ENCODE data around the gene C1QL1.

Gene C1QL1

DNA sequence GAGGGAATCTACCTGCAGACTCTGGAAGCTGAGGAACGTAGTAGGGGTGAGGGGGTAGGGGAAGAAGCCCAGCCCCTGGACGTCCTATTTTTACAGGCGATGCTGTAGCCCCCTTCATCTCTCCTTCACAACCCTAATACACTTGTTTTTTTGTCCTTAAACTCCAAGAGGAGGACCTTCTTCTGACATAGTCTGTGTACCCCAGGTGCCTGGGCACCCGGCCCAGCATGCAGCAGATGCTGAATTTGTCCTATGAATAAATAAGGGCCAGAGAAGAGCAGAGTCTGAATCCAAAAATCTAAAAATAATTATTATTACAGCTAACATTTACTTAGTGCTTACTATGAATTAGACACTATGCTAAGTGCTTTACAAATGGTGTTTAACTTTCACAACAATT lies 25.6 kb downstream of the C1QL1 start:
- in situ Hi-C loops (cut with HindIII; ENCODE audit: low sequenced_read_pairs), result no loop called here
- no peak overlapping the region for H3K4me3 ChIP-seq (ENCODE audit: low read depth, low read length)
- TF ChIP-seq, protein P1, sequence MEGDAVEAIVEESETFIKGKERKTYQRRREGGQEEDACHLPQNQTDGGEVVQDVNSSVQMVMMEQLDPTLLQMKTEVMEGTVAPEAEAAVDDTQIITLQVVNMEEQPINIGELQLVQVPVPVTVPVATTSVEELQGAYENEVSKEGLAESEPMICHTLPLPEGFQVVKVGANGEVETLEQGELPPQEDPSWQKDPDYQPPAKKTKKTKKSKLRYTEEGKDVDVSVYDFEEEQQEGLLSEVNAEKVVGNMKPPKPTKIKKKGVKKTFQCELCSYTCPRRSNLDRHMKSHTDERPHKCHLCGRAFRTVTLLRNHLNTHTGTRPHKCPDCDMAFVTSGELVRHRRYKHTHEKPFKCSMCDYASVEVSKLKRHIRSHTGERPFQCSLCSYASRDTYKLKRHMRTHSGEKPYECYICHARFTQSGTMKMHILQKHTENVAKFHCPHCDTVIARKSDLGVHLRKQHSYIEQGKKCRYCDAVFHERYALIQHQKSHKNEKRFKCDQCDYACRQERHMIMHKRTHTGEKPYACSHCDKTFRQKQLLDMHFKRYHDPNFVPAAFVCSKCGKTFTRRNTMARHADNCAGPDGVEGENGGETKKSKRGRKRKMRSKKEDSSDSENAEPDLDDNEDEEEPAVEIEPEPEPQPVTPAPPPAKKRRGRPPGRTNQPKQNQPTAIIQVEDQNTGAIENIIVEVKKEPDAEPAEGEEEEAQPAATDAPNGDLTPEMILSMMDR (IDR thresholded peaks at IDR 0.05; ENCODE audit: low read depth, low read length, missing control alignments), result no peak
- DNase-seq (ENCODE audit: low read depth), result no peak

GRCh38 chr17:44941712-44942331 lies 26.3 kb downstream of the C1QL1 start:
- DNase-seq (ENCODE audit: low read depth), result no peak
- TF ChIP-seq, protein P1 (IDR thresholded peaks at IDR 0.05; ENCODE audit: low read depth, low read length, missing control alignments), result no peak
- in situ Hi-C loops (cut with HindIII; ENCODE audit: low sequenced_read_pairs), result no loop called here
- H3K4me3 ChIP-seq (ENCODE audit: low read depth, low read length), result no peak overlapping the region

- no peak for DNase-seq (ENCODE audit: low read depth)
- peak overlapping the region; percentile 7 for H3K4me3 ChIP-seq (ENCODE audit: low read depth, low read length)
- in situ Hi-C loops (cut with HindIII; ENCODE audit: low sequenced_read_pairs), result no loop called here
- TF ChIP-seq, protein P1 (IDR thresholded peaks at IDR 0.05; ENCODE audit: low read depth, low read length, missing control alignments), result no peak
These were observed 27.3 kb downstream of the C1QL1 start for GRCh38 chr17:44940768-44941167.

DNA sequence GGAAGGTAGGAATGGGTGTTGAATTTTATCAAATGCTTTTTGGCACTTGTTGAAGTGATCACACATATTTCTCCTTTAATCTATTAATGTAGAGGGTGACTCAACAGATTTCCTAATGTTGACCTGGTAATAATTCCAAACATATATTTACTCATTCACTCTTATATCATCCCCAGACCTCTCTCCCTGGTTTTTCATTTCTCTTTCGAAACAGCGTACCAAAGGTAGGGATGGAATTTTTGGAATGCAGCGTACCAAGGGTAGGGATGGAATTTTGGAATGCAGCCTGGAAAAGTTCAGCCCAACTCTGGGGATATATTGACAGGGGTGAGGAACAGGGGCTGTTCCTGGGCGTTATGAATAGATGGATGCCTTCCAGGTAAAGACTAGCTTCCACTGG lies 27.8 kb downstream of the C1QL1 start:
- peak; percentile 43 for DNase-seq (ENCODE audit: low read depth)
- in situ Hi-C loops (cut with HindIII; ENCODE audit: low sequenced_read_pairs), result no loop called here
- peak overlapping the region; percentile 7 for H3K4me3 ChIP-seq (ENCODE audit: low read depth, low read length)
- TF ChIP-seq, protein P1 (IDR thresholded peaks at IDR 0.05; ENCODE audit: low read depth, low read length, missing control alignments), result no peak

DNA sequence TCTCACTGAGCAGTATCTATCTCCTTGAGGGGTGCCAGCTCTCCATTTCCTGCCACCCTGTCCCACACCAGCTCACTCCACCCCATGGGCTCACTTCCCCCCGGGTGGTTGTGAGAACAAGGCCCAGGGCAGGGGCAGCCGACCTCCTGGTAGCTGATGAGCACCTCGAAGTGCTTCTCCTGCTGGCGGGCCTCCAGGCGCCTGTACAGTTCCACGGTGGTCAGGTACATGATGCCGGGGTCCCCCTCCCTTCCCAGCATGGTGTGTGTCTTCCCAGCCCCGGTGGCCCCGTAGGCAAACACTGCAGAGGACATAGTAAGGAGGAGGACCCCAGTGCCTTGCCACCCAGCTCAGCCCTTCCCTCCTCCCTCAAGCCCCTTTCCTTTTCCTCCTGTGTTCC lies 33.0 kb downstream of the C1QL1 start:
- DNase-seq (ENCODE audit: low read depth), result no peak
- TF ChIP-seq, protein P1 (IDR thresholded peaks at IDR 0.05; ENCODE audit: low read depth, low read length, missing control alignments), result no peak
- in situ Hi-C loops (cut with HindIII; ENCODE audit: low sequenced_read_pairs), result no loop called here
- no peak overlapping the region for H3K4me3 ChIP-seq (ENCODE audit: low read depth, low read length)

- TF ChIP-seq, protein P1 (IDR thresholded peaks at IDR 0.05; ENCODE audit: low read depth, low read length, missing control alignments), result no peak
- in situ Hi-C loops (cut with HindIII; ENCODE audit: low sequenced_read_pairs), result no loop called here
- no peak for DNase-seq (ENCODE audit: low read depth)
- H3K4me3 ChIP-seq (ENCODE audit: low read depth, low read length), result no peak overlapping the region
These were observed 33.4 kb downstream of the C1QL1 start for GRCh38 chr17:44934745-44935105.

All from astrocyte of the cerebellum (primary cell).